ENCODE results near the gene PITX3. TPM values are rescaled to one million over a fixed set of nuclear protein-coding genes. Genes with fewer than 3 reads are reported as not detected.

The PITX3 gene
- total RNA-seq, result 12.5 TPM
- 10 to 100 TPM; 15.8 to 27.1 (median 19.5) TPM for polyA plus RNA-seq (ENCODE audit: insufficient read depth in 1 of 8, insufficient read length in 8 of 8, low replicate concordance in 1 of 8)
- long read RNA-seq, donor 1, partial matches to known transcripts, result 0 of 4 reads
- long read RNA-seq, donor 1, other reads (novel, unspliced or antisense), result 0 of 4 reads
- long read RNA-seq, donor 2, result 0 reads
- long read RNA-seq, donor 3, transcript PITX3-201 (4 exons, 1,391 nt), result major isoform, 12 of 12 reads
- long read RNA-seq, donor 3, partial matches to known transcripts, result 0 of 12 reads
- long read RNA-seq, donor 3, other reads (novel, unspliced or antisense), result 0 of 12 reads
- long read RNA-seq, donor 4, transcript PITX3-201 (4 exons, 1,391 nt), result major isoform, 7 of 7 reads
- long read RNA-seq, donor 4, partial matches to known transcripts, result 0 of 7 reads
- long read RNA-seq, donor 4, other reads (novel, unspliced or antisense), result 0 of 7 reads
- long read RNA-seq, donor 5, transcript PITX3-201 (4 exons, 1,391 nt), result major isoform, 20 of 20 reads
- long read RNA-seq, donor 5, partial matches to known transcripts, result 0 of 20 reads
- long read RNA-seq, donor 5, other reads (novel, unspliced or antisense), result 0 of 20 reads
- long read RNA-seq, donor 6, transcript PITX3-201 (4 exons, 1,391 nt), result major isoform, 17 of 118 reads
- long read RNA-seq, donor 6, partial matches to known transcripts, result 101 of 118 reads
- long read RNA-seq, donor 6, other reads (novel, unspliced or antisense), result 0 of 118 reads
- long read RNA-seq, donor 7, transcript PITX3-201 (4 exons, 1,391 nt), result major isoform, 12 of 12 reads
- long read RNA-seq, donor 7, partial matches to known transcripts, result 0 of 12 reads
- long read RNA-seq, donor 7, other reads (novel, unspliced or antisense), result 0 of 12 reads
- long read RNA-seq, donor 8, partial matches to known transcripts, result 0 of 3 reads
- long read RNA-seq, donor 8, other reads (novel, unspliced or antisense), result 0 of 3 reads
- long read RNA-seq, donor 9, transcript PITX3-201 (4 exons, 1,391 nt), result major isoform, 16 of 21 reads
- long read RNA-seq, donor 9, partial matches to known transcripts, result 5 of 21 reads
- long read RNA-seq, donor 9, other reads (novel, unspliced or antisense), result 0 of 21 reads
- long read RNA-seq, donor 10, transcript PITX3-201 (4 exons, 1,391 nt), result major isoform, 7 of 7 reads
- long read RNA-seq, donor 10, partial matches to known transcripts, result 0 of 7 reads
- long read RNA-seq, donor 10, other reads (novel, unspliced or antisense), result 0 of 7 reads
- long read RNA-seq, donor 11, transcript PITX3-201 (4 exons, 1,391 nt), result major isoform, 9 of 9 reads
- long read RNA-seq, donor 11, partial matches to known transcripts, result 0 of 9 reads
- long read RNA-seq, donor 11, other reads (novel, unspliced or antisense), result 0 of 9 reads

DNA sequence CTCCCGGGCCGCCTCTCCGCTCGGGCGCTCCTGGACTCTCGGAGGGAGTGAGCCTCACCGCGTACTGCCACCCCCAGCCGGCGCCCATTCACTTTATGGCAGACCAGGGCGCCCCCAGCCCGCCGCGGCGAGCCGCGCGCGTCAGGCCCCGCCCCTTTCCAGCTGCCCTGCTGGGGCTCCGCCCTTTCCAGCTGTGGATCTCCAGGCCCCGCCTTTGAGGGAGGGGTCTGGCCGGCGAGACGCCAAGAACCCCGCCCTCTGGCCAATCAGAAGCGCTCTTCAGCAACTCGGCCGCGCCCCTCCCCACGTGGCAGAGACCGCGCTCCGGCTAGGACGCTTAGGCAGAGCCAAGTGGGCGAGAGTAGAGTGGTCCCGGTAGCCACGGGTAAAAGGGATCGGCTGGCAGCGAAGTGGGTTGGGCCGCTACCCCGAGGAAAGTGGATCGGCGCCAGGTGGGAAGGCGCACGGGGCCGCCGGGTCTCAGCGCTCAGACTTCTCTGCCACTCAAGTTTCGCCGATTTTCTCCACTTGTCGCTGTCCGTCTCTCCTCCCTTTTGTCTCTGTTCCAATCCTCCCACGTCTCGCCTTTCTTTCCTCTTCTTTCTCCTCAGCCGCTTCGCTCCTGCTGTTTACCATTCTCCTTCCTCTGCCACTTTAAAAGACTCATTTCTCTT is at the start of gene PITX3:
PITX3 (minus strand) TSS at position 69 of the 674 bp plus-strand sequence. CDS start 9,432 bp downstream, outside the sequence.
- H3K27ac ChIP-seq (ENCODE audit: low read length), result peak within 1 kb of the TSS; percentile 96

DNA sequence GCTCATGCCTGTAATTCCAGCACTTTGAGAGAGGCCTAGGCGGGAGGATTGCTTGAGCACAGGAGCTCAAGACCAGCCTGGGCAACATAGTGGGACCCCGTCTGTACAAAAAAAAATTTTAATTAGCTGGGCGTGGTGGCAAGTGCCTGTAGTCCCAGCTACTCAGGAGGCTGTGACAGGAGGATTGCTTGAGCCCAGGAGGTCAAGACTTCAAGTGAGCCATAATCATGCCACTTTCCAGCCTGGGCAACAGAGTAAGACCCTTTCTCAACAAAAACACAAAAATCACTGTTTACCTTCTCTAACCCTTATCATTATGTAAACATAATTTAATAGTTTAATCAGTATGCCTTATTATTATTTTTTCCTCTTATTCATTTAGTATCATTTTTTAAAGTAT is 48.5 kb upstream of the PITX3 start:
- no peaks in the 10 kb centered on the region for H3K27me3 ChIP-seq (ENCODE audit: control insufficient read depth, insufficient read depth, low read length)
- peaks cover 2% of the 10 kb centered on the region for H3K36me3 ChIP-seq (ENCODE audit: control insufficient read depth, insufficient read depth, low read length)
- H3K9me3 ChIP-seq (replicated peaks; ENCODE audit: control insufficient read depth, low read depth, low read length), result no peaks in the 10 kb centered on the region
- peaks cover 12% of the 10 kb centered on the region for H3K4me1 ChIP-seq (ENCODE audit: control insufficient read depth, insufficient read depth, low read length)
- H3K4me3 ChIP-seq (ENCODE audit: low read length), result no peak overlapping the region
- no peak overlapping the region for H3K27ac ChIP-seq (ENCODE audit: low read length)
- DNase-seq, result no peak
- WGBS (ENCODE audit: insufficient coverage), result 77% methylated on average over 3 of the region's 3 CpGs

More for the DNA sequence above, at the start of gene PITX3:
- no peaks in the 10 kb centered on the region for H3K9me3 ChIP-seq (replicated peaks; ENCODE audit: control insufficient read depth, low read depth, low read length)
- peaks cover 5% of the 10 kb centered on the region for H3K36me3 ChIP-seq (ENCODE audit: control insufficient read depth, insufficient read depth, low read length)
- peaks cover 27% of the 10 kb centered on the region for H3K27me3 ChIP-seq (ENCODE audit: control insufficient read depth, insufficient read depth, low read length)
- 0% methylated on average over 57 of the region's 57 CpGs for WGBS (ENCODE audit: insufficient coverage)
- peak within 1 kb of the TSS; percentile 72 for H3K4me3 ChIP-seq (ENCODE audit: low read length)
- peaks cover 53% of the 10 kb centered on the region for H3K4me1 ChIP-seq (ENCODE audit: control insufficient read depth, insufficient read depth, low read length)
- peak; percentile 99 for DNase-seq

DNA sequence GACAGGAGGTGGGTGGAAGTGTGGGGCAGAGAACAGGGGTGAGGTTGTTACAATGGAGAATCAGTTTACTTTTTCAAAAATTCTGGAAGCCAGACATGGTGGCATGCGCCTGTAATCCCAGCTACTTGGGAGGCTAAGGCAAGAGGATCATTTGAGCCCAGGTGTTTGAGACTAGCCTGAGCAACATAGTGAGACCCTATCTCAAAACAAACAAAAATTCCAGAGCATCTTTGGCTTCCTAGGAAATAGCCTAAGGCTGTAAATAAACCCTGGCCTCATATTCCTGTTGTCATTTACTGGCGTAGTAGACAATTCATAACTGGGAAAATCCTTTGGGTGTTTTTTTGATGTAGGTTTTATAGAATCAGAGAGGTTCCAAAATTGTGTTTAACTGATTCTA is 48.0 kb upstream of the PITX3 start:
- no peak overlapping the region for H3K4me3 ChIP-seq (ENCODE audit: low read length)
- H3K36me3 ChIP-seq (ENCODE audit: control insufficient read depth, insufficient read depth, low read length), result peaks cover 2% of the 10 kb centered on the region
- no peak for DNase-seq
- peaks cover 12% of the 10 kb centered on the region for H3K4me1 ChIP-seq (ENCODE audit: control insufficient read depth, insufficient read depth, low read length)
- no peaks in the 10 kb centered on the region for H3K9me3 ChIP-seq (replicated peaks; ENCODE audit: control insufficient read depth, low read depth, low read length)
- H3K27ac ChIP-seq (ENCODE audit: low read length), result no peak overlapping the region
- no CpG with 5 or more reads among the region's 2 CpGs for WGBS (ENCODE audit: insufficient coverage)
- no peaks in the 10 kb centered on the region for H3K27me3 ChIP-seq (ENCODE audit: control insufficient read depth, insufficient read depth, low read length)

DNA sequence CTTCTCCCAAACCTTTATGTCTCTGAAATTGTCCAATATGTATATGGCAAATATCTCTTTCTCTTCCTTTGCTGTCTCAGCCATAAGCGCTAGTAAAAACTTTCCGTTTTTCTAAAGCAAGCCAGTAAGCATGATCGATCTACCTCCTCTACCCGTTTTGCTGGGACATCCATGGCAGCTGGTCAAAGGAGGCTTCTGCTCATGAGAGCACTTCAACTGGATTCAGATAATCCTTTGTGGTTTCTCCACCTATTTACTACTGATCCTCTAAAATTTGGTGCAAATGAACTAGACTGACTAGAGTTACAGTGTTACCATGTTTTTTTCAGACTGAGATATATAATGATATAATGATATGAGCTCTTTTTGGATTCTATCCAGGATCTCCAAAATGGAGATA is 46.7 kb upstream of the PITX3 start:
- H3K4me3 ChIP-seq (ENCODE audit: low read length), result no peak overlapping the region
- 100% methylated on average over 2 of the region's 4 CpGs for WGBS (ENCODE audit: insufficient coverage)
- peaks cover 2% of the 10 kb centered on the region for H3K36me3 ChIP-seq (ENCODE audit: control insufficient read depth, insufficient read depth, low read length)

DNA sequence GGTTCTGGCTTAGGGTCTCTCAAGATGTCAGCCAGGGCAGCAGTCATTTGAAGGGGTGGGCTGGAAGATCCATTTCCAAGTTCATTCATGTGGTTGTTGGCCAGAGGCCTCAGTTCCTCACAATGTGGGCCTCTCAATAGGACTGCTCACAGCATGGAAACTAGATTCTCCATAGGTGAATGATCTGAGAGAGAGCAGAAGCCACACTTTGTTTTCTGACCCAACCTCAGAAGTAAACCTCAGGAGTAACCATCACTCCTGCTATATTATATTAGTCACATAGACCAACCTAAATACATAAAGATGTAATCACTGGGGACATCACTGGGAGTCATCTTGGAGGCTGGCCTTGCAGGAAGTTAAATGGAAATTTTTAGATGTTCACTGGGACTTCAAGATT is 46.2 kb upstream of the PITX3 start:
- H3K9me3 ChIP-seq (replicated peaks; ENCODE audit: control insufficient read depth, low read depth, low read length), result no peaks in the 10 kb centered on the region
- H3K4me3 ChIP-seq (ENCODE audit: low read length), result no peak overlapping the region
- no peaks in the 10 kb centered on the region for H3K27me3 ChIP-seq (ENCODE audit: control insufficient read depth, insufficient read depth, low read length)
- H3K27ac ChIP-seq (ENCODE audit: low read length), result no peak overlapping the region
- peaks cover 2% of the 10 kb centered on the region for H3K36me3 ChIP-seq (ENCODE audit: control insufficient read depth, insufficient read depth, low read length)
- H3K4me1 ChIP-seq (ENCODE audit: control insufficient read depth, insufficient read depth, low read length), result peaks cover 13% of the 10 kb centered on the region
- DNase-seq, result no peak

More for the DNA sequence above, 46.7 kb upstream of the PITX3 start:
- Histone ChIP-seq H3K9me3 (replicated peaks; ENCODE audit: control insufficient read depth, low read depth, low read length) (no peaks in the 10 kb centered on the region), H3K27ac (ENCODE audit: low read length) (no peak overlapping the region), H3K4me1 (ENCODE audit: control insufficient read depth, insufficient read depth, low read length) (peaks cover 12% of the 10 kb centered on the region), H3K27me3 (ENCODE audit: control insufficient read depth, insufficient read depth, low read length) (no peaks in the 10 kb centered on the region)
- no peak for DNase-seq

DNA sequence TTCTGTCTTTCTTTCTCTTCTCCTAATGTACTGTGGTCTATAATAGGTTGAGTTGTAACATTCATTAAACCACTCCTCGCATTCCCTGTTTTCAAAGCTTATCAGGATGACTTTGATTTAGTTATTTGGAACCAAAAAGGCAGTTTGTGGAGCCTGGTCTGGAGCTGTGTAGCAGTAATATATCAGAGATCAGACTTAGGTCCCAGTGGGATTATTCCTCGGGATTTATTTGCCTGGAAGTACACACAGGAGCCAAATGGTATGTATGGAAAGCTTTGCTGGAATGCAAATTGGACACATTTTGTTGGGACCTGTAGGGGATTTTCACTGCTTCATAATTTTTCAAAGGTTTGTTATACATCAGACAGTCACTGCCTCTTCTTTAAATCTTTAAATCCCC is 44.9 kb upstream of the PITX3 start:
- 20% methylated on average over 1 of the region's 2 CpGs for WGBS (ENCODE audit: insufficient coverage)
- Histone ChIP-seq H3K9me3 (replicated peaks; ENCODE audit: control insufficient read depth, low read depth, low read length) (no peaks in the 10 kb centered on the region), H3K4me1 (ENCODE audit: control insufficient read depth, insufficient read depth, low read length) (peaks cover 12% of the 10 kb centered on the region), H3K4me3 (ENCODE audit: low read length) (no peak overlapping the region), H3K27ac (ENCODE audit: low read length) (no peak overlapping the region), H3K27me3 (ENCODE audit: control insufficient read depth, insufficient read depth, low read length) (no peaks in the 10 kb centered on the region), H3K36me3 (ENCODE audit: control insufficient read depth, insufficient read depth, low read length) (peaks cover 2% of the 10 kb centered on the region)
- peak; percentile 12 for DNase-seq

DNA sequence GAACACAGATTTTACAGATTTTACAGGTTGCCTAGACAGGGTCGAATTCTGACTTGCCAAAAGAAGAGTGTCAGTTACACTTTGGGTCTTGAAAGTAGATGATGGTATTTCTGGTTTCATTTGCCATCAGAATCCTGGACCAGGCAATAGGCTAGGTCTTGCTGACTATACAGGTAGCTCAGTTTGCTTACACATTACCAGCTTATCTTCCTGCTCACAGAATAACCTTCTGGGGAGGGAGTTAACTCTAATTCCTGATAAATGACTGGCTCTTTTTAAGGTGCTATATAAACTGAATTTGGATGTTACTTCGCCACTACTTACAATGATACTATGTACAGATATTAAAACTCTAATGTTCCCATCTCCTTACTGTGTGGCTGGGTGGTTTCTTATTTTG is 43.8 kb upstream of the PITX3 start:
- H3K27ac ChIP-seq (ENCODE audit: low read length), result no peak overlapping the region
- H3K9me3 ChIP-seq (replicated peaks; ENCODE audit: control insufficient read depth, low read depth, low read length), result no peaks in the 10 kb centered on the region
- H3K36me3 ChIP-seq (ENCODE audit: control insufficient read depth, insufficient read depth, low read length), result peaks cover 2% of the 10 kb centered on the region
- peaks cover 18% of the 10 kb centered on the region for H3K4me1 ChIP-seq (ENCODE audit: control insufficient read depth, insufficient read depth, low read length)
- no peak overlapping the region for H3K4me3 ChIP-seq (ENCODE audit: low read length)
- H3K27me3 ChIP-seq (ENCODE audit: control insufficient read depth, insufficient read depth, low read length), result no peaks in the 10 kb centered on the region
- WGBS (ENCODE audit: insufficient coverage), result no CpG with 5 or more reads among the region's 2 CpGs
- no peak for DNase-seq

DNA sequence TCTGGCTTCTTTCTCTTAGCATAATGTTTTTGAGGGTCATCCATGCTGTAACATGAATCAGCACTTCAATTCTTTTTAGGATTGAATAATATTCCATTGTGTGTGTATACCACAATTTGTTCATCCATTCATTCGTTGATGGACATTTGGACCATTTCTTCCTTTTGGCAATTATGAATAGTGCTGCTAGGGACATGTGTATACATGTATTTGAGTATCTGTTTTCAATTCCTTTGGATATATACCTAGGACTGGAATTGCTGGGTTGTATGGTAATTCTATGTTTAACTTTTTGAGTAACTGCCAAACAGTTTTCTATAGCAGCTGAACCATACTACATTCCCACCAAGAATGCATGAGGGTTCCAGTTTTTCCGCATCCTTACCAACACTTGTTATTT is 43.2 kb upstream of the PITX3 start:
- no CpG with 5 or more reads among the region's 2 CpGs for WGBS (ENCODE audit: insufficient coverage)
- no peak for DNase-seq
- no peak overlapping the region for H3K4me3 ChIP-seq (ENCODE audit: low read length)
- no peak overlapping the region for H3K27ac ChIP-seq (ENCODE audit: low read length)
- no peaks in the 10 kb centered on the region for H3K27me3 ChIP-seq (ENCODE audit: control insufficient read depth, insufficient read depth, low read length)
- H3K9me3 ChIP-seq (replicated peaks; ENCODE audit: control insufficient read depth, low read depth, low read length), result no peaks in the 10 kb centered on the region
- peaks cover 24% of the 10 kb centered on the region for H3K4me1 ChIP-seq (ENCODE audit: control insufficient read depth, insufficient read depth, low read length)
- peaks cover 2% of the 10 kb centered on the region for H3K36me3 ChIP-seq (ENCODE audit: control insufficient read depth, insufficient read depth, low read length)

DNA sequence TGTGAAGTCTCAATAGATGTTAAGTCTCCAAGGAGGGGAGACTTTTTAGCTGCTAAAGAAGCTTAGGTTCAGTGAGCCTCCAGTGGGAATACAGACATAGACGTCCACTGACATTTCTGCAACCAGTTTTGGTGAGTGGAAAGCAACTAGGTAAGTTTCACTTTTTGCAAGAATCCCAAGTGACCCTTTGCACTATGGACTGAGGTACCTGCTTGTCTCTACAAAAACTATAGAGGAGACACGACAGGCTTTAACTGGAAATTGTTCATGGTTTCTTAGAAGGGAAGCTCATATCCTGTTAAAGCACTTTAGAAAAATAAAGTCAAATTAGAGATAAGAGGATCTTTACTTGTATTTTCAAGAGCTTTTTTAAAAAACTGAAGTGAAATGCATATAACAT is 42.6 kb upstream of the PITX3 start:
- no peak overlapping the region for H3K4me3 ChIP-seq (ENCODE audit: low read length)
- peaks cover 2% of the 10 kb centered on the region for H3K36me3 ChIP-seq (ENCODE audit: control insufficient read depth, insufficient read depth, low read length)
- no peaks in the 10 kb centered on the region for H3K9me3 ChIP-seq (replicated peaks; ENCODE audit: control insufficient read depth, low read depth, low read length)
- no CpG with 5 or more reads among the region's 2 CpGs for WGBS (ENCODE audit: insufficient coverage)
- no peak for DNase-seq
- H3K27ac ChIP-seq (ENCODE audit: low read length), result no peak overlapping the region
- no peaks in the 10 kb centered on the region for H3K27me3 ChIP-seq (ENCODE audit: control insufficient read depth, insufficient read depth, low read length)
- H3K4me1 ChIP-seq (ENCODE audit: control insufficient read depth, insufficient read depth, low read length), result peaks cover 25% of the 10 kb centered on the region

Data from muscle of leg (tissue), 16 donors.